ENCODE measurements around the gene SLC45A3.
A peak's percentile ranks its signal among the peaks of the same experiment; 100 is the strongest.

The SLC45A3 gene

DNA sequence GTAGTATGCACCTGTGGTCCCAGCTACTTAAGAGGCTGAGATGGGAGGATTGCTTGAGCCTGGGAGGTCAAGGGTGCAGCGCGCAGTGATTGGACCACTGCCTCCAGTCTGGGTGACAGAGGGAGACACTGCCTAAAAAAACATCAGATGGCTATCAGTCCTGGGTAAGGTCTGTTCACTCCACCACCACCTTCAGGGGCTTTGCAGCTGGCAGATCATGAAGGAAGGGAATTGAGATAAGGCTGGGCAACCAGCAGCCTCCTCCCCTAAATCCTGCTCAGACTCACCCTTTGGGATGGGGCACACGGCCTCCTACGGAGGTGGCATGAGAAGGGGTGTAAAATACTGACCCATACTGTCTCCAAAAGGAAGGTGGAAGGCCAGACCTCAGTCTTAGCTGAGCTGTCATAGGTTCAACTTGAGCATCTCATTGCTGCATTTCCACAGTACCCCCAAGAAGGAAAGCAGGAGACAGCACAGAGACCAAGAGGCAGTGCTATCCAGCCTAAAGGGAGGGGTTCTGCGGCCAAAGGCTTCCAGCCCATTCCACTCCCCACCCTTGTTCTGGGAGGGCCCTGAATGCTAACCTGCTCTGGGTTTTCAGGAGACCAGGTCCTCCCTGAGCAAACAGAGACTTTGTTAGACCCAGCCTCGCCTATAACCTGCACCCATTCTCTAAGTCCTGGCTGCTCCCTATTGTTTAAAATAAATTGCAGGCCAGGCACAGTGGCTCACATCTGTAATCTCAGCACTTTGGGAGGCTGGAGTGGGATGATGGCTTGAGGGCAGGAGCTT, 13.7 kb downstream of the SLC45A3 start:
- Histone ChIP-seq H3K27ac (ENCODE audit: low read length) (peak overlapping the region; percentile 39), H3K36me3 (ENCODE audit: control insufficient read depth in 1 of 2, insufficient read depth in 2 of 2, low read length in 2 of 2) (no peaks in the 10 kb centered on the region), H3K4me1 (ENCODE audit: control insufficient read depth in 1 of 2, insufficient read depth in 2 of 2, low read length in 2 of 2) (peaks cover 8 to 14% of the 10 kb centered on the region in 2 donors), H3K4me3 (ENCODE audit: low read depth in 1 of 2, low read length in 2 of 2) (no peak overlapping the region), H3K9me3 (ENCODE audit: control insufficient read depth in 1 of 2, low read length in 2 of 2) (no peaks in the 10 kb centered on the region), H3K27me3 (ENCODE audit: low read depth, low read length) (no peaks in the 10 kb centered on the region)

DNA sequence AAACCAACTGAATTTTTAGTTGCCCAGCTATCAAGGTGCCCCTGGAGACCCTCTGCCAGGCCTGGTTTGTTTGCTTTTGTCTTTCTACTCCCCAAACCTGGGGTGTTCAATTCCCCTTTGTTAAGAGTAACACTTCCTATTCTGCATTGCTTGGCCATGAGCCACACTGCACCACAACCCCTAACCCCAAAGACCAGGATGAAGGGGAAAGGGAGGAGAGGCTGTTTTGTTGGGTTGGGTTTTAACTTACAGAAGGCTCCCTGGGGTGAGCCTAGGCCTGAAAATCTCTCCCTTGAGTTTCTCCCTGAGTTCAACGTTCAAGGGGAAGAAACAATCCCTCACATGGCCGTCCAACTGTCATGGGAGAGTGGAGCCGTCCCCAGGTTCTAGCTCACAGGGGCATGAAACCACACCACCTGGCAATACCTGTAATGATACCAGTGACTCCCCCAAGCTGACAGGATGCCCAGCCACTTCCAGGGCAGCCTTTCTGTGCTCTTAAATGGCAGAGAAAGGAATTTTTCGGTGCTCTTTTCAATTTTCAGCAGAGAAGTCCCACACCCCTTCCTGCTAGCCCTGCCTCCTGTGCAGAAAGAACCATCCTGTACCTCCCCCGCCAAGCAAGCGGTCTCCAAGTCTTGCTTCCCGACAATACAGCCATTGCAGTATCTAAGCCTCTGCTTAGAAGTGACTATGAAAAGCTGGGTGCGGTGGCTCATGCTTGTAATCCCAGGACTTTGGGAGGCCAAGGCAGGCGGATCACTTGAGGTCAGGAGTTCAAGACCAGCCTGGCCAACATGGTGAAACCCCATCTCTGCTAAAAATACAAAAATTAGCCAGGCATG, 14.9 kb downstream of the SLC45A3 start:
- no peak overlapping the region for H3K4me3 ChIP-seq (ENCODE audit: low read depth in 1 of 2, low read length in 2 of 2)
- no peaks in the 10 kb centered on the region for H3K9me3 ChIP-seq (ENCODE audit: control insufficient read depth in 1 of 2, low read length in 2 of 2)
- no peaks in the 10 kb centered on the region for H3K27me3 ChIP-seq (ENCODE audit: low read depth, low read length)
- H3K36me3 ChIP-seq (ENCODE audit: control insufficient read depth in 1 of 2, insufficient read depth in 2 of 2, low read length in 2 of 2), result no peaks in the 10 kb centered on the region
- H3K27ac ChIP-seq (ENCODE audit: low read length), result no peak overlapping the region
- peaks cover 8 to 14% of the 10 kb centered on the region in 2 donors for H3K4me1 ChIP-seq (ENCODE audit: control insufficient read depth in 1 of 2, insufficient read depth in 2 of 2, low read length in 2 of 2)

DNA sequence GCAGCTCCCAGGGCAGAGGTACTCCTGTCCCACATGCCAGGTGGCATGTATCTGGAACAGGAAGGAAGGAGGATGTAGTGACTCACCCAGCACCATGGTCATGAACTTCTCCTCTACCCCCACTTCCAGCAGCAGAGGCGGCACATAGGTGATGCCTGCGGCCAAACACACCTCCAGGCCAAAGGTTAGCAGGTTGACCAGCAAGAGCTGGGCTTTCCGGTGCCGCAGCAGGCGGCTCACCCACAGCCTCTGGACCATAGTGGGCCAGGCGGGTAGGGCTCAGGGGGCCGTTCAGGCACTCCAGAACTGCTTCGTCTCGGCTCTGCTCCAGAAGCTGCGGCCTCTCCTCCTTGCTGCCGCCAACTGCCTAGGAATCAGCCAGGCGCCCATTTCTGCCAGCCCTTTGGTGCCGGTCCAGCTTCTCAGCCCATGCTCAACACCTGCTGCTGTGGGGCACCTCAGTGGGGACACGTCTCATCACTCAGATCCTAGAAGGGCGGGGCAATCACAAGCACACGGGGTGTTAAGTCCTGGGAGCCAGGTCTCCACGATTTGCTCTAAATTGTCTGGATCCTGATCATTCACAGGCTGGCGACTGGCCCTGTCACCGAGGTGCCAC, 15.8 kb downstream of the SLC45A3 start:
- no peak overlapping the region for H3K4me3 ChIP-seq (ENCODE audit: low read depth in 1 of 2, low read length in 2 of 2)
- no peaks in the 10 kb centered on the region for H3K27me3 ChIP-seq (ENCODE audit: low read depth, low read length)
- H3K27ac ChIP-seq (ENCODE audit: low read length), result peak overlapping the region; percentile 16
- no peaks in the 10 kb centered on the region for H3K36me3 ChIP-seq (ENCODE audit: control insufficient read depth in 1 of 2, insufficient read depth in 2 of 2, low read length in 2 of 2)
- peaks cover 8 to 14% of the 10 kb centered on the region in 2 donors for H3K4me1 ChIP-seq (ENCODE audit: control insufficient read depth in 1 of 2, insufficient read depth in 2 of 2, low read length in 2 of 2)
- H3K9me3 ChIP-seq (ENCODE audit: control insufficient read depth in 1 of 2, low read length in 2 of 2), result no peaks in the 10 kb centered on the region

DNA sequence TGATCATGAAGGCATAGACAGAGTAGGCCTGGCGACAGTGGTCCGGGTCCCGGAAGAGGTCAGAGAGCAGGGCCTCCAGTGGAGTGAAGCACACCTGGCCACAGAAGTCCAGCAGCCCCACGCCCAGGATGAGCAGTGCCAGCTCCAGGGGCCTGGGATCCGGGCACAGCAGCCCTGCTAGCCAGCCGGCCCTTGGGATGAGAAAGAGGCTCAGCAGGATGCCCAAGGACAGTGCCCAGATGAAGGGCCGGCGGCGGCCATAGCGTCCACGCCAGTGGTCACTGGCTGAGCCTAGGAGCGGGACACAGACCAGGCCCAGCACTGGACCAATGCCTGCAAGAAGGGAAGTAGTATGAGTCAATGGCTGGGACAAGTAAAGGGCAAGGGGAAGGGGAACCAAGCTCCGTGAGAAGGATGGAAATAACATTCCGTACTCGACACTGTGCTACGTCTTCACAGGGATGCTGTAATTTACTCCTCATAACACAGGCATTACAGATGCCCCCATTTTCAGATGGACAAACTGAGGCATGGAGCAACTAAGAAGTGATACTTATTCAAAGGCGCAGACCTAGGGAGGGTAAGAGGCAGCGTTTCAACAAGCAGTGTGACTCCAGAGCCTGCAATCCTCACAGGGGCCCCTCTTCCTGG, 16.9 kb downstream of the SLC45A3 start:
- Histone ChIP-seq H3K4me3 (ENCODE audit: low read depth in 1 of 2, low read length in 2 of 2) (no peak overlapping the region), H3K36me3 (ENCODE audit: control insufficient read depth in 1 of 2, insufficient read depth in 2 of 2, low read length in 2 of 2) (no peaks in the 10 kb centered on the region), H3K27ac (ENCODE audit: low read length) (no peak overlapping the region), H3K27me3 (ENCODE audit: low read depth, low read length) (no peaks in the 10 kb centered on the region), H3K9me3 (ENCODE audit: control insufficient read depth in 1 of 2, low read length in 2 of 2) (no peaks in the 10 kb centered on the region), H3K4me1 (ENCODE audit: control insufficient read depth in 1 of 2, insufficient read depth in 2 of 2, low read length in 2 of 2) (peaks cover 8 to 14% of the 10 kb centered on the region in 2 donors)

DNA sequence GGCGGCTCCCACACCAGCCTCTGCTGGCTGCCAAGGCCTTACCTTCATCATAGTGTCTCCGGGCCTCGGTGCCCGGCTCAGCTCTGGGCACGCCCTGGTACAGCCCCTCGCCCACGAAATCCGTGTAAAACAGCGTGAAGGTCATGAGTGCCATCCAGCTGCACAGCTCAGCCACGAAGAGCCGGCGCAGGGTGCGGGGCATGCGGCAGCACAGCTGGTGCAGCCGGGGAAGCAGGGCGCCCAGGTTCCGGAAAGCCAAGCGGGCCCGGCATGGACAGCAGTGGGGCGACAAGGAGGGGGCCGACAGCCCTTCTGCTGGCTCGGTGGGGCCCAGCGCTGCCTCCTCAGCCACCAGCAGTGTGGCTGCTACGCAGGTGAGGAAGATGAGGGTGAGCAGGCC, 17.5 kb downstream of the SLC45A3 start:
- H3K9me3 ChIP-seq (ENCODE audit: control insufficient read depth in 1 of 2, low read length in 2 of 2), result no peaks in the 10 kb centered on the region
- H3K36me3 ChIP-seq (ENCODE audit: control insufficient read depth in 1 of 2, insufficient read depth in 2 of 2, low read length in 2 of 2), result no peaks in the 10 kb centered on the region
- no peaks in the 10 kb centered on the region for H3K27me3 ChIP-seq (ENCODE audit: low read depth, low read length)
- no peak overlapping the region for H3K4me3 ChIP-seq (ENCODE audit: low read depth in 1 of 2, low read length in 2 of 2)
- peaks cover 8% of the 10 kb centered on the region in 2 donors for H3K4me1 ChIP-seq (ENCODE audit: control insufficient read depth in 1 of 2, insufficient read depth in 2 of 2, low read length in 2 of 2)
- H3K27ac ChIP-seq (ENCODE audit: low read length), result no peak overlapping the region

GRCh38 chr1:205662135-205662738, 18.1 kb downstream of the SLC45A3 start:
- Histone ChIP-seq H3K4me1 (ENCODE audit: control insufficient read depth in 1 of 2, insufficient read depth in 2 of 2, low read length in 2 of 2) (peaks cover 7 to 8% of the 10 kb centered on the region in 2 donors), H3K36me3 (ENCODE audit: control insufficient read depth in 1 of 2, insufficient read depth in 2 of 2, low read length in 2 of 2) (no peaks in the 10 kb centered on the region), H3K4me3 (ENCODE audit: low read depth in 1 of 2, low read length in 2 of 2) (no peak overlapping the region), H3K27ac (ENCODE audit: low read length) (no peak overlapping the region), H3K9me3 (ENCODE audit: control insufficient read depth in 1 of 2, low read length in 2 of 2) (no peaks in the 10 kb centered on the region), H3K27me3 (ENCODE audit: low read depth, low read length) (no peaks in the 10 kb centered on the region)

DNA sequence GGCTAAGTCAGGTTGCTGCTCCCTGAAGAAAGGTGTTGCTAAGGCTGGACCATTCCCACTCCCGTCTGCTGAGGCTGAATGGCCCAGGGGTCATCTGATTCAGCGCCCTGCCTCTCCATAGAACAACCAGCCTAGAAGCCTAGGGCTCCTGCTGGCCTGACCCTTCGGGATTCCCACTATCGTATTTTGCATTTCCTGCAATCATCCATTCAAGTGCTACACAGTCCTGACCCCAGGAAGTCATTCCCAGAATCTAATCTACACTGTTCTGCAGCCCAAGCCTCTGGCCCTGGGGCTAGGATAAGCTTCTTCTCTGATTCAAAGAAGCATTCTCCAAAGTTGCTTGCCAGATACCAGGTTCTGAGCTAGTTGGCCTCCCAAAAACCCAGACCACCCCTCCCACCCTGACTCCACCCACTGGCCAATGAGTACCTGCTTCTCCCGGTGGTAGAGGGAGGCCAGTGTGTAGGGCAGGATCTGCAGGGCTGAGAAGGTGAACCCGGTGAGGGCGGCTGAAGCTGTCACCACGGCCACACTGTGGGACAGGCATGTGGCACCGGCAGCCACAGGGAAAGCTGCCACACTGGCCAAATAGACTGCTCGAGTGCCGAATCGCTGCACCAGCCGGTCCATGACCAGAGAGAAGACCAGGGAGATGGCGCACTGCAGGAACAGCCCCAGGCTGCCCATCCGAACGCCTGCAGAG, 18.7 kb downstream of the SLC45A3 start:
- Histone ChIP-seq H3K4me1 (ENCODE audit: control insufficient read depth in 1 of 2, insufficient read depth in 2 of 2, low read length in 2 of 2) (peaks cover 7 to 8% of the 10 kb centered on the region in 2 donors), H3K27me3 (ENCODE audit: low read depth, low read length) (no peaks in the 10 kb centered on the region), H3K9me3 (ENCODE audit: control insufficient read depth in 1 of 2, low read length in 2 of 2) (no peaks in the 10 kb centered on the region), H3K36me3 (ENCODE audit: control insufficient read depth in 1 of 2, insufficient read depth in 2 of 2, low read length in 2 of 2) (no peaks in the 10 kb centered on the region), H3K4me3 (ENCODE audit: low read depth in 1 of 2, low read length in 2 of 2) (no peak overlapping the region), H3K27ac (ENCODE audit: low read length) (no peak overlapping the region)

- Histone ChIP-seq H3K9me3 (ENCODE audit: control insufficient read depth in 1 of 2, low read length in 2 of 2) (no peaks in the 10 kb centered on the region), H3K36me3 (ENCODE audit: control insufficient read depth in 1 of 2, insufficient read depth in 2 of 2, low read length in 2 of 2) (no peaks in the 10 kb centered on the region), H3K27ac (ENCODE audit: low read length) (no peak overlapping the region), H3K4me3 (ENCODE audit: low read depth in 1 of 2, low read length in 2 of 2) (no peak overlapping the region), H3K27me3 (ENCODE audit: low read depth, low read length) (no peaks in the 10 kb centered on the region), H3K4me1 (ENCODE audit: control insufficient read depth in 1 of 2, insufficient read depth in 2 of 2, low read length in 2 of 2) (peaks cover 4 to 7% of the 10 kb centered on the region in 2 donors)
Measured at GRCh38 chr1:205660361-205660760, 19.9 kb downstream of the SLC45A3 start.

DNA sequence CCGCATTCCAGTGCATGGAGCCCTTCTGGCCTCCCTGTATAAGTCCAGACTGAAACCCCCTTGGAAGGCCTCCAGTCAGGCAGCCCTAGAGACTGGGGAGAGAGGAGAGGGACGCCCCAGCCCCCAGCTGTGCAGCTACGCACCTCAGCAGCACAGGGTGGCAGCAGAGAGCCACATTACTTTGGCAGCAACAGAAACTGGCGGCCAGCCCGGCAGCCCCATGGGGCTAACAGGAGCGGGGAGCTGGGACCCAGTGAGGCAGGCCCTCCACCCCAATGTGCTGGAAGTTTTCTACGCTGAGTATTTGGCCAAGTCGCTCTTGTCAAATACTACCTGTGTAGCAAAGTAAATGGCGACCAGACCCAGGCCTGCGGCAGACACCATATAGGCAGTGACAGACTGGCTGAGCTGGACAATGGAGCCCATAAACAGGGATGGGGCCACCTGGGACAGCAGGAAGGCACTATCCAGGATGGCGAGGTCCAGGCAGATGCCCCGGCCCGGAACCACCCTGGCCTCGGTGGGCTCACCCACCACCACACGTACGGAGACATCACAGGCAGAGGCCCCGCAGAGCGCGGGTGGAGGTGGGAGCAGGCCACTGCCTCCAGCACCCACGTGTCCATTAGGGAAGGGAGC, 21.2 kb downstream of the SLC45A3 start:
- Histone ChIP-seq H3K27me3 (ENCODE audit: low read depth, low read length) (no peaks in the 10 kb centered on the region), H3K36me3 (ENCODE audit: control insufficient read depth in 1 of 2, insufficient read depth in 2 of 2, low read length in 2 of 2) (no peaks in the 10 kb centered on the region), H3K4me1 (ENCODE audit: control insufficient read depth in 1 of 2, insufficient read depth in 2 of 2, low read length in 2 of 2) (peaks cover 0 to 7% of the 10 kb centered on the region in 2 donors), H3K4me3 (ENCODE audit: low read depth in 1 of 2, low read length in 2 of 2) (no peak overlapping the region), H3K9me3 (ENCODE audit: control insufficient read depth in 1 of 2, low read length in 2 of 2) (no peaks in the 10 kb centered on the region), H3K27ac (ENCODE audit: low read length) (no peak overlapping the region)

- H3K36me3 ChIP-seq (ENCODE audit: control insufficient read depth in 1 of 2, insufficient read depth in 2 of 2, low read length in 2 of 2), result no peaks in the 10 kb centered on the region
- no peak overlapping the region for H3K4me3 ChIP-seq (ENCODE audit: low read depth in 1 of 2, low read length in 2 of 2)
- H3K4me1 ChIP-seq (ENCODE audit: control insufficient read depth in 1 of 2, insufficient read depth in 2 of 2, low read length in 2 of 2), result peaks cover 0 to 7% of the 10 kb centered on the region in 2 donors
- no peaks in the 10 kb centered on the region for H3K27me3 ChIP-seq (ENCODE audit: low read depth, low read length)
- H3K9me3 ChIP-seq (ENCODE audit: control insufficient read depth in 1 of 2, low read length in 2 of 2), result no peaks in the 10 kb centered on the region
- H3K27ac ChIP-seq (ENCODE audit: low read length), result no peak overlapping the region
Measured at GRCh38 chr1:205656236-205656635, 24.1 kb downstream of the SLC45A3 start.
